Measurements from ENCODE around the gene SORBS1. TPM values are rescaled to one million over a fixed set of nuclear protein-coding genes. Genes with fewer than 3 reads are reported as not detected.

The SORBS1 gene
- total and polyA plus RNA-seq, 2 experiments from 2014 or later: 0.65 to 1.2 TPM

DNA sequence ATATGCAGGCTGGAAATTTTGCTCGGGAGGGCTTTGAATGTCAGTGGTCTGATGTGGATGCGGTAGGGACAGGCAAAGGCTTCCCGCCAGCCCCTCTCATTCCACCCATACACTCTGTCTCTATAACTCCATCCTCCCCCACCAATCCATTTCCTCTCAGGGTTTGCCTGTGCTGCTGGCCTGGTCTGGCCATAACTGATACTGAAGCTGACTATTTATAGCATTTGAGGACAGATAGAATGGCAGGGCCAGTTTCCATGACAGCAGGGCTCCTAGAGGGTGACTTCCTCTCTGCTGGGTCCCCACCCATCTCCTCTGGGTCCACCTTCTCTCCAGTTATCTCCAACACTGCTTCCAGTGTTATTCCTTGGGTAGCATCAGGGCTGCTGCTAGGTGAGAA lies 263.8 kb downstream of the SORBS1 start:
- Histone ChIP-seq H3K9ac (no peak overlapping the region), H3K79me2 (ENCODE audit: insufficient read depth) (no peaks in the 10 kb centered on the region), H3K4me3 (no peak overlapping the region), H2AFZ (no peak overlapping the region), H3K4me1 (ENCODE audit: insufficient read depth) (no peaks in the 10 kb centered on the region; the same call in 1 of the 2 replicates), H4K20me1 (ENCODE audit: insufficient read depth) (no peaks in the 10 kb centered on the region), H3K9me2 (ENCODE audit: insufficient read depth) (no peaks in the 10 kb centered on the region), H3K4me2 (ENCODE audit: unreplicated experiment) (no peak overlapping the region), H3K9me3 (ENCODE audit: low read depth) (no peaks in the 10 kb centered on the region), H3F3A (ENCODE audit: insufficient read depth) (no peaks in the 10 kb centered on the region; the same call in 1 of the 2 replicates), H3K36me3 (ENCODE audit: low read depth) (no peaks in the 10 kb centered on the region), H3K27me3 (replicated peaks; ENCODE audit: insufficient read depth) (no peaks in the 10 kb centered on the region), H3K27ac (no peak overlapping the region)
- in situ Hi-C loops (cut with MboI): no loop called here
- WGBS, 2 experiments (ENCODE audit: low coverage in 1 of 2, low lambda C conversion rate in 2 of 2, missing lambda C conversion rate in 2 of 2): 97 to 100% methylated on average over 3 of the region's 3 CpGs
- DNase-seq: no peak
- no peak for TF ChIP-seq EZH2 (IDR thresholded peaks at IDR 0.05; ENCODE audit: insufficient read depth, poor library complexity, severe bottlenecking)
- TF ChIP-seq EZH2phosphoT487 (IDR thresholded peaks at IDR 0.05; ENCODE audit: insufficient read depth, low read depth): no peak

DNA sequence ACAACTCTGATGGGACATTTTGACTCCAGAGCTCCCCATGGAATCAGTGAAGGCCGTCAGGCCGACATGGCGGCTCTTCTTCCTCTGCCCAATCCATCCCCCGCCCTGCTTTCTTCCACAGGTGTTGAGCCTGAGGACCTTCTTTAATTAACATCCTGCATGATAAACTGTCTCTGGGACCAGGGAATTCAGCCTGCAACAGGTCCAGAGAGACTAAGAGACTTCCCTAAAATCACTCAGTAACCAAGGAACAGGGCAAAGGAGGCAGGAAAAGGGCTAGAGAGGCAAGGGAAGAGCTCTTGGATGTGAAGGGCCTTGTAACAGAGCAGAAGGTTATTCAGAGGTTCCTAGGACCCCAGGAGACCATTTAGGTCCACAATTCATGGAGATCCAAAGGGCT lies 264.4 kb downstream of the SORBS1 start:
- H3K4me3 ChIP-seq: no peak overlapping the region
- no peaks in the 10 kb centered on the region for H3K27me3 ChIP-seq (replicated peaks; ENCODE audit: insufficient read depth)
- in situ Hi-C loops (cut with MboI): no loop called here
- no peaks in the 10 kb centered on the region for H3K79me2 ChIP-seq (ENCODE audit: insufficient read depth)
- no peak overlapping the region for H3K4me2 ChIP-seq (ENCODE audit: unreplicated experiment)
- no peak for DNase-seq
- no peak overlapping the region for H3K9ac ChIP-seq
- H3K9me2 ChIP-seq (ENCODE audit: insufficient read depth): no peaks in the 10 kb centered on the region
- no peaks in the 10 kb centered on the region; the same call in 1 of the 2 replicates for H3F3A ChIP-seq (ENCODE audit: insufficient read depth)
- WGBS, 2 experiments (ENCODE audit: low coverage in 1 of 2, low lambda C conversion rate in 2 of 2, missing lambda C conversion rate in 2 of 2): 92 to 94% methylated on average over 4 of the region's 4 CpGs
- TF ChIP-seq EZH2phosphoT487 (IDR thresholded peaks at IDR 0.05; ENCODE audit: insufficient read depth, low read depth) (no peak), EZH2 (IDR thresholded peaks at IDR 0.05; ENCODE audit: insufficient read depth, poor library complexity, severe bottlenecking) (no peak)
- no peak overlapping the region for H3K27ac ChIP-seq
- no peaks in the 10 kb centered on the region; the same call in 1 of the 2 replicates for H3K4me1 ChIP-seq (ENCODE audit: insufficient read depth)
- no peaks in the 10 kb centered on the region for H3K36me3 ChIP-seq (ENCODE audit: low read depth)
- H2AFZ ChIP-seq: no peak overlapping the region
- H3K9me3 ChIP-seq (ENCODE audit: low read depth): no peaks in the 10 kb centered on the region
- H4K20me1 ChIP-seq (ENCODE audit: insufficient read depth): no peaks in the 10 kb centered on the region

DNA sequence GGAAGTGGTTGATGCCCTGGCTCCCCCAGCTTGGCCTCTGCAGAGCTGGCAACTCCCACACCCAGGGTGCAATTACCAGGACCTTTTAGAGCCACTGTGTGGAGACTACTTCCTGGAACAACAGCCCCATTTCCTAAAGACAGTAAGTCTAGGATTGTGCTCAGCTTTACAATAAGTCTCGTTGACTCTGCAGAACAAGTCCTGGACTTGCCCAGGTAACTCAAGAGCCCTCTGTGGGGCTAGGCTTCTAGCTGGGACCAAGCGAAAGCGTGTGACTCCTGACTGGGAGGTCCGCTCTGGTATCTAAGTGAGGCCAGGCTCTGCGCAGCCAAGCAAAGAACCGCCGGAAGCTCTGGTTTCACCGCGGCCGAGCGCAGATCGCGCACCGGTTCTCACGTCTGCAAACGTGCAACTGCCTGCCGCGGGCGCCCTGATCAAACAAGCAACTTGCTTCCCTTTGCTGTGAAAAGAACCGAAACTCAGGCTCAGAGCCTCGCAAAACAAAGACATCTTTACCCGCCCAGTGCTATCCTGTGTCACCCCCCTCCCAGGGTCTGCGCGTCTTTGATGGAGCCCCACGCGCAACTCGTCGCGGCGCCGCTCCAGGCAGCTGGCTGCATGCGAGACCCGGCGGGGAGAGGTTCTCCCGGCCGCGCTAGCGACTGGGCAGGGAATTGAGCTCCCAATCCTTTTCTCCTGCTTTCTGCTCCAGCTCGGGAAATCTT lies 266.0 kb downstream of the SORBS1 start:
- in situ Hi-C loops (cut with MboI): no loop called here
- no peaks in the 10 kb centered on the region for H3K9me3 ChIP-seq (ENCODE audit: low read depth)
- H3K27me3 ChIP-seq (replicated peaks; ENCODE audit: insufficient read depth): no peaks in the 10 kb centered on the region
- H3K4me1 ChIP-seq (ENCODE audit: insufficient read depth): no peaks in the 10 kb centered on the region; the same call in 1 of the 2 replicates
- peaks cover 2% of the 10 kb centered on the region; the same call in 1 of the 2 replicates for H3K79me2 ChIP-seq (ENCODE audit: insufficient read depth)
- peak overlapping the region; percentile 39 for H3K9ac ChIP-seq
- peak overlapping the region; percentile 77 for H3K4me2 ChIP-seq (ENCODE audit: unreplicated experiment)
- H3K27ac ChIP-seq: no peak overlapping the region
- H3K36me3 ChIP-seq (ENCODE audit: low read depth): no peaks in the 10 kb centered on the region
- TF ChIP-seq EZH2 (IDR thresholded peaks at IDR 0.05; ENCODE audit: insufficient read depth, poor library complexity, severe bottlenecking) (no peak), EZH2phosphoT487 (IDR thresholded peaks at IDR 0.05; ENCODE audit: insufficient read depth, low read depth) (no peak)
- no peaks in the 10 kb centered on the region for H3K9me2 ChIP-seq (ENCODE audit: insufficient read depth)
- H2AFZ ChIP-seq: peak overlapping the region; percentile 87
- H3F3A ChIP-seq (ENCODE audit: insufficient read depth): no peaks in the 10 kb centered on the region; the same call in 1 of the 2 replicates
- no peaks in the 10 kb centered on the region for H4K20me1 ChIP-seq (ENCODE audit: insufficient read depth)
- 6 to 7% methylated on average over 39 of the region's 39 CpGs for WGBS, 2 experiments (ENCODE audit: low coverage in 1 of 2, low lambda C conversion rate in 2 of 2, missing lambda C conversion rate in 2 of 2)
- peak overlapping the region; percentile 68 for H3K4me3 ChIP-seq
- peak; percentile 78 for DNase-seq

DNA sequence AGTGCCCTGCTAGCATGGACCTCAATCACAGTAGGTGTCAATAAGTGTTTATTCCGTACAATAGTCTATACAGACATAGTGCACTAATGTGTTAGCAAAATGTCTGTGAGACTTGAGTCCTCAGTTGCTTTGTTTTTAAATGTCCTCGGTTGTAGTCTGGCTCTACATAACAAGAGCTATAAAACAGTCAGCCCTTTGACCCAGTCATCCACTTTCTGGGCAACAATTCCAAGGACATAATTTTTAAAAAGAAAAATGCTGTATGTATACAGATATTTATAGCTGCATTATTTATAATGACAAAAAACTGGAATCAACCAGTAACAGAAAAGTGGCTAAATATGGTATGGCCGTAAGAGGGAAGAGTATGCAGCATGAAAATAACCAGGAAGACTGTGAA lies 267.5 kb downstream of the SORBS1 start:
- 94 to 100% methylated on average over 3 of the region's 3 CpGs for WGBS, 2 experiments (ENCODE audit: low coverage in 1 of 2, low lambda C conversion rate in 2 of 2, missing lambda C conversion rate in 2 of 2)
- H3K36me3 ChIP-seq (ENCODE audit: low read depth): no peaks in the 10 kb centered on the region
- DNase-seq: no peak
- in situ Hi-C loops (cut with MboI): no loop called here
- H3K4me1 ChIP-seq (ENCODE audit: insufficient read depth): peaks cover 11% of the 10 kb centered on the region
- TF ChIP-seq EZH2 (IDR thresholded peaks at IDR 0.05; ENCODE audit: insufficient read depth, poor library complexity, severe bottlenecking) (no peak), EZH2phosphoT487 (IDR thresholded peaks at IDR 0.05; ENCODE audit: insufficient read depth, low read depth) (no peak)
- no peaks in the 10 kb centered on the region for H3K9me2 ChIP-seq (ENCODE audit: insufficient read depth)
- H2AFZ ChIP-seq: no peak overlapping the region
- H3K9ac ChIP-seq: no peak overlapping the region
- H3K27me3 ChIP-seq (replicated peaks; ENCODE audit: insufficient read depth): no peaks in the 10 kb centered on the region
- no peak overlapping the region for H3K4me3 ChIP-seq
- no peak overlapping the region for H3K4me2 ChIP-seq (ENCODE audit: unreplicated experiment)
- no peaks in the 10 kb centered on the region; the same call in 1 of the 2 replicates for H3F3A ChIP-seq (ENCODE audit: insufficient read depth)
- no peaks in the 10 kb centered on the region for H4K20me1 ChIP-seq (ENCODE audit: insufficient read depth)
- no peaks in the 10 kb centered on the region for H3K9me3 ChIP-seq (ENCODE audit: low read depth)
- H3K79me2 ChIP-seq (ENCODE audit: insufficient read depth): peaks cover 18% of the 10 kb centered on the region
- H3K27ac ChIP-seq: no peak overlapping the region

All from GM23248 (cell line).